Renal cortical epithelial cell (primary cell): ENCODE measurements around the gene FGFRL1. TPM values are rescaled to one million over a fixed set of nuclear protein-coding genes. Genes with fewer than 3 reads are reported as not detected.

ENCODE experiments used
- DNase-seq: peaks from one replicate; pipeline ENCODE4 v3.0.0-alpha.2; 2011; ENCODE audit warnings: low read depth
- total RNA-seq: library from RNA; depleted of rRNA; stranded (reverse); fragments of >200 nt; gene quantifications from 2 replicates; pipeline ENCODE4 v1.2.3, GENCODE V29; 2014

The FGFRL1 gene
- total RNA-seq, 1 donor from 2014 or later, result 48.5 TPM

DNA sequence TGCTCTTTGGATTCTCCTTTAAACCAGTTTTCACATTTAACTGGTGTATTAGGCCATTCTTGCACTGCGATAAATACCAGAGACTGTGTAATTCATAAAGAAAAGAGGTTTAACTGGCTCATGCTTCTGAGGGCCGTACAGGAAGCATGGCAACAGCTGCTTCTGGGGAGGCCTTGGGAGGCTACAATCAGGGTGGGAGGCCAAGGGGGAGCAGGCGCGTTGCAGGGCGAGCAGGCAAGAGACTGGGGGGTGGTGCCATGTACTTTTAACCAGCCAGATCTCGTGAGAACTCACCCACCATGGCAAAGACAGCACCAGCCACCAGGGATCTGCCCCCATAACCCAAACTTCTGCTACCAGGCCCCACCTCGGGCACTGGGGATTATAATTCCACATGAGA is 63.8 kb downstream of the FGFRL1 start:
- no peak for DNase-seq

DNA sequence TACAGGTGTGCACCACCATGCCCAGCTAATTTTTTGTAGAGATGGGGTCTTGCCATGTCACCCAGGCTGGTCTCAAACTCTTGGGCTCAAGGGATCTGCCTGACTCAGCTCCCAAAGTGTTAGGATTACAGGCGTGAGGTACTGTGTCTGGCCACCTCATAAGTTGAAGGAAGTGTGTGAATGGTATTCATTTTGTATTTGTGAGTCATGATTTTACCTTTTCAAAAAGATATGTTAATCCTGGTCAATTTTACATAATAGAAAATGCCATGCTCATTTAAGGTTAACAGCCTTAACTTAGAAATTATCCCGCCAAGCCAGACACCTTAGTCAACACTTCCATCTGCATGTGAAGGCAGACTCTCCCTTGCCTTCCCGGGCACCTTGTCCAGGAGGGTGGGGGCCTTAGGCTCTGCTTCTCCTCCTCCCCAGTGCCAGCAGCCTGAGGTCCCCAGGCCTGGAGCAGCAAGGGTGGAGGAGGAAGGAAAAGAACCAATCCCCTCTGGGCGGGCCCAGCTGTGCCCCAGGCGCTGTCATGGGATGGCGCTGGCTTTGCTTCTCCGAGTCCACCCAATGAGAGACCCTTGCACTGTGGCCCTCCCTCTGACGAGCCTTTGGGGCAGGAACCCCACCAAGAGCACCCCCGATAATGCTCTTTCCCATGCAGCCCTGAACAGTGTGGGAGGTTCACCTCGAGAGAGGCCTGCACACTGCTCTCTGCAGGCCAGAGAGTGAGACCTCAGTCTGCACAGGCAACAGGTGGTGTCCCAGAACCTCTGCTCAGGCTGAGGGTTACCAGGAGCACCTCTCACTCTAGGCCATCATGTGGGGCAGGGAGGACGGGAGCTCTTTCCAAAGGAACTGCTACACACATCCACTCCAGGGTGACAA is 64.6 kb downstream of the FGFRL1 start:
- DNase-seq, result no peak

Other genes starting within 250 kb of the FGFRL1 start
- gene CPLX1, start 185.5 kb upstream of the FGFRL1 start, total RNA-seq, result under 0.01 and 0.15 TPM in 2 replicates
- gene GAK, start 79.3 kb upstream of the FGFRL1 start, total RNA-seq, result 77.4 and 78.6 TPM in 2 replicates
- 2.3 and 12.1 TPM in 2 replicates for gene TMEM175, start 79.2 kb upstream of the FGFRL1 start, total RNA-seq
- gene DGKQ, start 38.1 kb upstream of the FGFRL1 start, total RNA-seq, result 21.8 and 23.8 TPM in 2 replicates
- 3.3 and 21.0 TPM in 2 replicates for gene IDUA, start 24.6 kb upstream of the FGFRL1 start, total RNA-seq
- gene SLC26A1, start 18.2 kb upstream of the FGFRL1 start, total RNA-seq, result 1.4 and 3.1 TPM in 2 replicates
- 0.52 and 8.8 TPM in 2 replicates for gene RNF212, start 101.9 kb downstream of the FGFRL1 start, total RNA-seq
- 6.6 and 141 TPM in 2 replicates for gene SPON2, start 161.0 kb downstream of the FGFRL1 start, total RNA-seq
- 277 and 362 TPM in 2 replicates for gene CTBP1, start 237.5 kb downstream of the FGFRL1 start, total RNA-seq